Coronary artery (tissue), 2 donors: Measurements from ENCODE around the gene HMGXB3.

Experiments used
- DNase-seq: peaks from one replicate; pipeline ENCODE4 v3.0.0-alpha.2; 2017; ENCODE audit warnings: low spot score
- H3K27ac ChIP-seq, 2 donors: fragments of 200-600 bp; sonication (generic); one replicate each; pipeline ENCODE4 v1.5.1; 2016 to 2019
- H3K4me3 ChIP-seq: fragments of 200-600 bp; sonication (generic); 2 replicates; pipeline ENCODE4 v1.5.1; 2016; ENCODE audit warnings: mild to moderate bottlenecking, moderate library complexity
- TF ChIP-seq, protein P1 (sequence below): fragments of 200-600 bp; sonication (generic); IDR thresholded peaks from one replicate; pipeline ENCODE4 v1.5.1; 2019; ENCODE audit warnings: antibody characterized with exemption

Gene HMGXB3

DNA sequence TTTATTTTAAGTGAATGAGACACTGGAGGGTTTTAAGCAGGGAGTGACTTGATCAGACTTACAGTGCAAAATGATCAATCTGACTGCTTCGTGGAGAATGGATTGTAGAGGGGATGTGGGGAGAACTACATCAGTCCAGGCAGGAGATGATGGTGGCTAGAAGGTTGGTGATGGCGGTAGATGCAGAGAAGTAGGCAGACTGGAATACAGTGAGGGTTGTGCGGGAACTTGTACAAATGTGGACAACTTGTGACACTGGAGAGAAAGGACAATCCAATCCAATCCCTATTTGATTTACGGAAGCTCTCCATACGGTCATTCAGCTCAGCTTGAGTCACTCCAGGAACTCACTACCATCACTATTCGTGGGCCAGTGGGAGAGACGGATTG lies 678 bp upstream of the HMGXB3 start:
- TF ChIP-seq, protein P1, sequence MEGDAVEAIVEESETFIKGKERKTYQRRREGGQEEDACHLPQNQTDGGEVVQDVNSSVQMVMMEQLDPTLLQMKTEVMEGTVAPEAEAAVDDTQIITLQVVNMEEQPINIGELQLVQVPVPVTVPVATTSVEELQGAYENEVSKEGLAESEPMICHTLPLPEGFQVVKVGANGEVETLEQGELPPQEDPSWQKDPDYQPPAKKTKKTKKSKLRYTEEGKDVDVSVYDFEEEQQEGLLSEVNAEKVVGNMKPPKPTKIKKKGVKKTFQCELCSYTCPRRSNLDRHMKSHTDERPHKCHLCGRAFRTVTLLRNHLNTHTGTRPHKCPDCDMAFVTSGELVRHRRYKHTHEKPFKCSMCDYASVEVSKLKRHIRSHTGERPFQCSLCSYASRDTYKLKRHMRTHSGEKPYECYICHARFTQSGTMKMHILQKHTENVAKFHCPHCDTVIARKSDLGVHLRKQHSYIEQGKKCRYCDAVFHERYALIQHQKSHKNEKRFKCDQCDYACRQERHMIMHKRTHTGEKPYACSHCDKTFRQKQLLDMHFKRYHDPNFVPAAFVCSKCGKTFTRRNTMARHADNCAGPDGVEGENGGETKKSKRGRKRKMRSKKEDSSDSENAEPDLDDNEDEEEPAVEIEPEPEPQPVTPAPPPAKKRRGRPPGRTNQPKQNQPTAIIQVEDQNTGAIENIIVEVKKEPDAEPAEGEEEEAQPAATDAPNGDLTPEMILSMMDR, result no peak
- no peak for DNase-seq
- Histone ChIP-seq H3K4me3 (peak overlapping the region; percentile 93), H3K27ac (peak overlapping the region; percentile 93 to 95)

DNA sequence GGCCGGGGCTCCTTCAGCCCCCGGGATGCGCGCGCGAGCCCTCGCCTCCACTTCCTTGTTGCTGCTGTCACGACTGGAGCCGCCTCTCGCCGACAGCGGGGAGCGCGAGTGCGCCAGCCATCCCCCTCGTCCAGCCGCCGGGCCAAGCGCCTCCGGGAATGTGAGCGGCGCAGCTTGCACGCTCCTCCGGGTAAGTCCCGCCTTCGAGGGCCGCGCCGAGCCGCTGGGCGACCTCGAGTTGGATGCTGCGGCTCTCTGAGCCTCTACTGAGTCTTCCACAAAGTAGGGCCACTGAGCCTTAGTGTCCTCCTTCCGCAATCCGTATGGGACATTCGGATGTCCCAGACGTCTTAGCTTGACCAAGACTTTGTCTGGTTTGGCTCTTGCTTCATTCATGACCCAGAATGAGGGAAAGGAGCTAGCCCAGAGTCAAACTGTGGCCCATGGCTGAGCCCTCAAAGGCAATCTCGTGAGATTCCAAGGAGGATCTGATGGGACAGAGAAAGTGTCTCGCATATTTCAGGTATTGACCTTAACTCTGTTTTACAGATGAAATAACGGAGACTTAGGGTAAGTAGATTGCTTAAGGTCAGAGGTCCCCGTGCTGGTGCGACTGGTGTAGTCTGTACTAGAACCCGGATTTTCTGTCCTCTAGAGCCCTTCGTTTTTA lies 586 bp downstream of the HMGXB3 start:
- Histone ChIP-seq H3K4me3 (peak overlapping the region; percentile 93), H3K27ac (peak overlapping the region; percentile 93 to 95)
- TF ChIP-seq, protein P1, result no peak
- DNase-seq, result peak; percentile 76

DNA sequence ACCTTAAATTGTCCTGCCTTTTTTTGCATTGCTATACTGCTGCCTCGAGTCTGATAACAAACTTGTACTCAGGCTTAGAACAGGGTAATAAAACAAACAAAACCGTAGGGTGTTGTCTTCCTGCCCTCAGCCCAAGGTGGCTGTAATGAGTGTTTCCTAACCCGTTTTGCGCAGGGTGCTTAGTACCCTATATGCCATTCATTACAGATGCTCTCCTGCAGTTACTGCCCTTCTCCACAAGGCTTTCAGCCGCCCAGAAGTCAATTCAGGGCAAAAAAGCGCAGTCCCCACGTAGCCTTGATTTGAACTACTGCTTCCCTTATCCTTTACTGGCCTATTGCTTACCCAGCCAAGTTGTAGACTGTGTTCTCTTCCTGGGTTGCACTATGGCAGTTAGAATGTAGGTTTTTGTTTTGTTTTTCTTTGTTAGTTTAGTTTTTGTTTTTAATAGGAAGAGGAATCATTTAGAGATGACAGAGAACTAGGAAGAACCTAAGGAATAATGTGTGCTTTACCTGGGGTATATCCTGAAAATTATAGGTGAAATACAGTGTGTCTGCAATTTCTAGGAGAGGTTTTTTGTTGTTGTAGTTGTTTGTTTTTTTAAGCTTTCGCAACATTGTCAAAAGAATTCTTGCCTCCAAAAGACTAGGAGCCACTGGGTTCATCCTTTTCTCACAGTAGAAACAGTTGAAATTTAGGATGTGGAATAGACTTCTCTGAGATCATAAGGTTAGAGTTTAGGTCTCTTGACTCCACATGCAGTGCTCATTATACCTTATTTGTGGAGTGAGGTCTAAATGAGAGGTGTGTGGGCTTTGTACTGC lies 1.3 kb downstream of the HMGXB3 start:
- DNase-seq, result no peak
- TF ChIP-seq, protein P1, result peak; percentile 39
- Histone ChIP-seq H3K4me3 (peak overlapping the region; percentile 93), H3K27ac (peak overlapping the region; percentile 93 to 95)

DNA sequence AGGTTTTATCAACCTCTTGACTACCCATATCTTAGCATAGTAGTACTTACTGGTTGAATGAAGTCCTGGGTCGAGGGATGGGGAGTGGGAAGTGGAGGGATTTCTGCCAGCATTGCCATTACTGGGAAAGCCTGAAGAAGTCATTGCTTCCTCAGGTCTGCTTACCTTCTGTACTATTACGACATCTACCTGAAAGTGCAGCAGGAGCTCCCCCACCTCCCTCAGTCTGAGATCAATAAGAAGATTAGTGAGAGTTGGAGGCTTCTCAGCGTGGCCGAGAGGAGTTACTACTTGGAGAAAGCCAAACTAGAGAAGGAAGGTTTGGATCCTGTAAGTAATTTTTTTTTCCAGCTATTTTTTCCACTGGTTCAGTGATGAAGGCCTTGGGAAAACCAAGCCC lies 5.8 kb downstream of the HMGXB3 start:
- DNase-seq, result no peak
- TF ChIP-seq, protein P1, result no peak
- Histone ChIP-seq H3K27ac (no peak overlapping the region), H3K4me3 (no peak overlapping the region)

DNA sequence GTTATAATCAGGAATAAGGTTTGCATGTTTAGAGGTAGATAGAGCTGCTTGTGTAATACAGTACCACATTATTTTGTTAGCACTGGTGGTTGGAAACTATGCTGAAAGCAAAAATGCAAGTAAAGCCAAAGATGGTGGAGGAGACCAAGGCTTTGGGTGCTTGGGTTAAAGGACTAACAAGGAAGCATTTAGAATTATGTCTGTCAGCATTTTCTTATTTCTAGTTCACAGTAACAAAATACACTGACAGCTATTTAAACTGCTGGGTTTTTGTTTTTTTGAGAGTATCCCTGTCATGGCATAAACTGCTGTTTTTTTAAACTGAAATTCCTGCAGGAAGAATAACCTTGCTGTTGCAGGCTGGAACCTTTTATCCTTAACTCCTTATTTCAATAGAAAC lies 6.5 kb downstream of the HMGXB3 start:
- Histone ChIP-seq H3K27ac (no peak overlapping the region), H3K4me3 (no peak overlapping the region)
- no peak for DNase-seq
- TF ChIP-seq, protein P1, result no peak

DNA sequence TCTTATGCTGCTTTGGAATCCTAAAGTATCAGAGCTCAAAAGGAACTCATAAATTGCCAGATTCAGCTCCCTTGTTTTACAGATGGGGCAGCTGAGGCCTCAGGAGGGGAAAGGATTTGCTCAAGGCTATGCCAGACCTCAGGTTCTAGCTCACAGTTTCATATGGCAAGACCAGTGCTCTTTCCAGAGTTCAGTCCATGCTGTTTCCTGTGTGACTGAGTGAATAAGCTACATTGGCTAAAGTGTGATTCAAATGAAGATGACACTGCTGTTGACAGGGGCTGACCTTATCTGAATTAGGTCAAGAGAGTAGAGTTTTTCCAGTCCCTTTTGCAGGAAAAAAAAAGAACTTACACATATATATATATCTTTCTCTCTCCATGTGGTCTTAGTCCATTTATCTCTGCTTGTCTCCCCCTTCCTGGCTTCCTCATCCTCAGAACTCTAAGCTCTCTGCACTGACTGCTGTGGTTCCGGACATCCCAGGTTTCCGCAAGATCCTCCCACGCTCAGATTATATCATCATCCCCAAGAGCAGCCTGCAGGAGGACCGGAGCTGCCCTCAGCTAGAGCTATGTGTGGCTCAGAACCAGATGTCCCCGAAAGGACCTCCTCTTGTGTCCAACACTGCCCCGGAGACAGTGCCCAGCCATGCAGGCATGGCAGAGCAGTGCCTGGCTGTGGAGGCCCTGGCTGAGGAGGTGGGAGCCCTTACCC lies 9.3 kb downstream of the HMGXB3 start:
- no peak for DNase-seq
- H3K27ac ChIP-seq, result no peak overlapping the region
- no peak overlapping the region for H3K4me3 ChIP-seq
- TF ChIP-seq, protein P1, result no peak
